Prostate gland (tissue), 2 donors: ENCODE data around the gene VAMP5.

Source experiments
- CTCF ChIP-seq, 4 experiments: fragments of 200-600 bp in 2 of 4; fragments of 450-650 bp in 2 of 4; sonication (generic) in 2 of 4; IDR thresholded peaks; 1 replicate in 3 of 4; 2 replicates in 1 of 4; pipeline ENCODE4 v1.5.1; 2016 to 2019; ENCODE audit warnings: antibody characterized with exemption in 4 of 4, mild to moderate bottlenecking in 2 of 4, moderate library complexity in 2 of 4
- POLR2A ChIP-seq: fragments of 450-650 bp; IDR thresholded peaks from one replicate; pipeline ENCODE4 v1.6.1; 2016; ENCODE audit warnings: antibody characterized with exemption, mild to moderate bottlenecking

GRCh38 chr2:85577063-85577385 is 7.2 kb upstream of the VAMP5 start:
- TF ChIP-seq CTCF (IDR thresholded peaks at IDR 0.05) (no peak), POLR2A (no peak)
